GM21786 (cell line): ENCODE measurements around the gene BSND.
"Not testable (repeated sequence)": the region's sequence is repeated elsewhere in the genome, so short reads cannot be mapped to it uniquely, and the experiment has no call there.

Experiments used
- ATAC-seq: cut with Tn5 transposase; IDR thresholded peaks from one replicate; pipeline ENCODE4 v1.9.1; 2021; ENCODE audit not compliant: unreplicated experiment

BSND gene

DNA sequence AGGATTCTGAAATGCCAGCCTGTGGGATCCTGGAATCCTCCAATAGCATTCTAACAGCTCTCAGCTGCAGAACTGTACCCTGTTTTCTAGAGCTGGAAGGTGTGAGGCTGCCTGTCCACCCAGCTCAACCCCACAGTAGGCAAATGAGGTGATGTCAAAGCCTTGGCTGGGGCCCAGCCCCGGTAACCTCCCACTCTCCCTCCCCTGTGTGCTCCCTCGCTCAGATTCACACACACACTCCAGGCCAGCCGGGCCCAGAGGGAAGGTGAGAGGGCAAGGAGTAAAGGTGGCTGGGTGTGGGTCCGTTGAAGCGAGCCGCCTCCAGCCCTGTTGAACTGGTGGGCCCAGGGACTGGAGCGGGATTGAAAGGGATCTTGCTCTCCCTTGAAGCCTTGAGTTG lies at the start of gene BSND:
TSS of gene BSND (plus strand) at position 257 of the 400 bp plus-strand sequence. CDS start 254 bp downstream, outside the sequence.
- ATAC-seq: no peak

DNA sequence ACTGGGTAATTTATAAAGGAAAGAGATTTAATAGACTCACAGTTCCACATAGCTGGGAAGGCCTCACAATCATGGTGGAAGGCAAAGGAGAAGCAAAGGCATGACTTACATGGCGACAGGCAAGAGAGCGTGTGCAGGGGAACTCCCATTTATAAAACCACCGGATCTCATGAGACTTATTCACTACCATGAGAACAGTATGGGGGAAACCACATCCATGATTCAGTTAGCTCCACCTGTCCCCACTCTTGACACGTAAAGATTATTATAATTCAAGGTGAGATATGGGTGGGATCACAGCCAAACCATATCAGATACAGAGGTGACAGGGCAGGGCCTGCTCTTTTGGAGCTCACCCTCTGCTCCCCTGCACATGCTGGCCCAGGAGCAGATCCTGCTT lies 49.7 kb upstream of the BSND start:
- ATAC-seq: no peak

DNA sequence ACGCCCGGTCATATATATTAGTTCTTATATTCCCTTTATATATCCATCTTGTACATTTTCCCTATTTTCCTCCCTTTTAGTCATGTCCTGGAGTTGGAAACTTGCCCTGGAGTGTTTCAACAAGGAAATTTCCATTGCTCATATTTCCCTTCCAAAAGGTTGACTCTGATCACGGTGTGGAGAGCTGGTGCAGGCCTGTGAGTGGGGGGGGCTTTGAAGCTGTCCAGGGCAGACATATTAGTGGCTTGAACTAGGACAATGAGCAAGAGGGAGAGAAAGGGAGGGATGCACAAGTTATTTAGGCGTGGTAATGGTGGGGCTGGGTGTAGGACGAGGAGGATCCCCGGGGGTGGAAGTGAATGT lies 48.7 kb upstream of the BSND start:
- ATAC-seq: no peak

DNA sequence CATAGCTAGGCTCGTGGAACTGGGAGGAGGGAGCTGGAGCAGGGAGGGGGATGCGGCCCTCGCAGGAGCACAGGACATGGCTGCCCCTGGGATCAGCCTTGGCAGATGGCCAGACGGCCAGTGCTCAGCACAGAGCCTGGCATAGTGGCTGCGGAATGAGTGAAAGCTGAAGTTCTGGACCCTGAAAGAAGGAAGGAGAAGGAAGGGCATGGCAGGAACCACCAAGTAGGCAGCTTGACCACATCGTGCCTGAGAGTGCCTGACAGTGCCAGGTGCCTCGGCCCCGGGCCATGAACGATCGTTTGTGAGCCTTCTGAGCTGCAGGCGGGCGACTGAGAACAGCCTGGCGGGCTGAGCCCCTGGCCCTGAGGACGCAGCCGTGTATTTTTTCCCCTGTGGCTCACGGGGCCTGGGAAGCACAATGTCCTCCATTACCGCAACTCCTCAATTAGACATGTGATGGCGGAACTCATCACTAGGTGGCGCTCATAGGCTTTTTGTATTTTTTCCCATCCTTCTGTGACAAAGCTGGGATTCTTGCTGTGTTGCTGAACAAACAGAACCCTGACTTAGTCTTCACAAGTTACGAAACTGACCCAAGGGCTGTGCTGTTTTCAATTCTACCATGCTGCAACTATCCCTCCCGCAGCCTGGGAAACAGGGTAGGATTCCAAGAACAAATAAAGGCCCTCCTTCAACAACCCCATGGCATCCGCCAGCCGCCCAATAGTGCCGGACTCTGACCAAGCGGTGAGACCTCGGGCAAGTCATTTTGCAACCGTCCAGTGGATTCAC lies 48.2 kb upstream of the BSND start:
- peak; percentile 63 for ATAC-seq

DNA sequence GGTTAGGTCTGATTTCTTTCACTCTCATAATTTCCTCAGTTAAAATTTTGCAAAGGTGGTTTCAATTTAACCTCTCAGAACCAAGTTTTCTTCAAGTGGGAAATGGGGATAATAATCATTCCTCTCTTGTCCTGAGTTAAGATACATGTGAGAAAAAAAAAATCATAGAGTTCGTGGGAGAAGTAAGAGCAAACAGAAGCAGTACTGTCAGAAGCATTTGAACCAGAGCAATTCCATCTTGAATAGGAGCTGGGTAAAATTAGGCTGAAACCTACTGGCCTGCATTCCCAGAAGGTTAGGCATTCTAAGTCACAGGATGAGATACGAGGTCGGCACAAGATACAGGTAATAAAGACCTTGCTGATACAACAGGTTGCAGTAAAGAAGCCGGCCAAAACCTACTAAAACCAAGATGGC lies 46.9 kb upstream of the BSND start:
- no peak for ATAC-seq

DNA sequence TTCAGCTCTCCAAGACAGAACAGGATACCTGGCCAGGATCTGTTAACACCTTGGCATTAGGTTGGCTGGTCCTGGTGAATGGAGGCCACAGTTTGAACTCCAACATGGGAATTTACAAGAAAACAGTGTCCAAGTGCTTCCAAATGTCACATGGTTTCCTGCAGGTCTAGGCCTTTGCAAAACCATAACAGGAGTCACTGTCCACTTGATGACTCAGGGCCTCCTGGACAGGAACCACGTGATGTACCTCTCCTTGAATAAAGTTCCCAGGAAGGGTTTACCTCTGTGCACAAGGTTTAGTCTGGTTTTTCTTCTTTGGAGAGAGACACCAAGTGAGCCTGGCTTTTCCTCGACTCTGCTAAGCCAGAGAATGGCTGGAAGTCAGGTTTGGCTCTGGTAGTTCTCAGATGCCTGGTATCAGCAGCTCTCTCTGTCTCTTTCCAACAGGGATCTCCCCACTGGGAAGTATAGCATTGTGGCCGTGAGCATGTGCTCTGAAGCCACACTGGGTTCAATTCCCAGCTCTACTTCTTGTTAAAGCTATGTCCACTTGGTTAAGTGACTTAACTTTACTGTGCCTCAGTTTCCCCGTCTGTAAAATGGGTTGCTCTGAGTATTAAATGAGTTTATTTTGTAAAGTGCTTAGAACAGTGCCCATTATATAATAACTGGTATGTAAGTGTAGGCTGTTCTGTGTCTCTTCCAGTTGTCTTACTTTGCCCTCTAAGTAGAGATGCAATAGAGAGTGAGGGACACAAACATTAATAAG lies 45.6 kb upstream of the BSND start:
- ATAC-seq: no peak

DNA sequence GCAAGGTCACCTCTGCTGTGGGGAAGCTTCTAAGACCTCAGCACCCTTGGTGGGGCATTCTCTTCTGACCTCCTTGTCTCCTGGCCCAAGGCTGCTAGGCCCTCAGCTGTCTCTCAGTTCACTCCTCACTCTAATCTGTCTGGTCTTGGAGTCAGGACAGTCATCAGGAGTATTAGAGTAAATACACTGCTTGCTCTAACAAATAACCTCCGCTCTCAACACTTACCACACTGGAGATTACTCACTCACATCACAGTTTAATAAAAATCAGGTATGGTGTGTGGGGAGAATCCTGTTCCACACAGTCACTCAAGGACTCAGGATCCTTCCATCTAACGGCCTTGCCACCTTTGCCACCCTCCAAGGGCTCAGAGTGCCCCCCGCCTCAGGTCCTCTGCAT lies 44.9 kb upstream of the BSND start:
- ATAC-seq: no peak

DNA sequence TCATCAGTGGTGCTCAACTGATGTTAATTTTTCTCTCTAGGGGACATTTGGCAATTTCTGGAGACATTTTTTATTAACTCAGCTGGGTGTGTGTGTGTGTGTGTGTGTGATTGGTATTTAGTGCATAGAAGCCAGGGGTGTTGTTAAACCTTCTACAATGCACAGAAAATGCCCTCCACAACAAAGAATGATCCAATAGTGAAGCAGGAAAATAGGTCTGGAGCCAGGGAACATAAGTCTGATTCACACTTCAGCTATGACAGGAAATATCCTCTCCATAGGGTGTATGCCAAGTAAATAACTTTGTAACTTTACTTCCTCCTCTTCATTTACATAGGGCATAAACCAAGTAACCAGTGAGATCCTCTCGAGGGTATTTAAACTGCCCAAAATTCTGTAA lies 43.4 kb upstream of the BSND start:
- ATAC-seq: no peak

DNA sequence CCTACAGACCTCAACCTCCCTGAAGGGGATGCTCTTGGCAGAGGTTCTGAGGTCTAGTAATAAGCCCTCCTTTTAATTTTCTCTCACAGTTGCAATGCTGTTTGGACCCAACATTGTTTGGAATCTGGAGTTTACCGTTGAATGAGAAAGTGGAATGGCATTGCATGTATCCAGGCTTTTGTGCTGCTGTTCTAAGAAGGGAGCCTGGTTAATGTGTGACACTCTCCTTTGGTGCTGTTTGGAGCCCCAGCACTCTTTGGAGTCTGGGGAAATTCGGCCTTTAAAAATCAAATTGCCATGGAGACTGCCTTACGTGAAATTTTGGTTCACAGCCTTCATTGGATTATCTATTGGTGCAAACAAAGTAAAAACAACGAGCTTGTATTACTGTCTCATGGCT lies 42.0 kb upstream of the BSND start:
- ATAC-seq: no peak

DNA sequence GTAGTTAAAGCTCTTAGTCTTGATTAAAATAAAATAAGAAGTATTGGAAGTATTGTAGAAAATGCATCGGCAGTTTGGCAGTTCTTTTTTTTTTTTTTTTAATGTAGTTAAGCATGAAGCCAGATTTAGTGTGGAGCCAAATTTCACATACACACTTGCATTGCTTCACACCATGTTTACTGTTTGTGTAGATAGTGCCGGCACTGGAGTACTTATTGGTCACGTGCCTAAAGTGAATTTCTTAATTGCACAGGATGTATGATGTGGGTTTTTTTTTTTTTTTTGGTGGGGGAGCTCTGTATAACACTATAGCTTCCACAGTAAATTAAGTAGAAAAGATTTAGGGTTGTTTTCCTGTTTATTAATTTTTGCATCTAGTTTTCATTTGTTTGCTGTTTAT lies 39.5 kb upstream of the BSND start:
- no peak for ATAC-seq

DNA sequence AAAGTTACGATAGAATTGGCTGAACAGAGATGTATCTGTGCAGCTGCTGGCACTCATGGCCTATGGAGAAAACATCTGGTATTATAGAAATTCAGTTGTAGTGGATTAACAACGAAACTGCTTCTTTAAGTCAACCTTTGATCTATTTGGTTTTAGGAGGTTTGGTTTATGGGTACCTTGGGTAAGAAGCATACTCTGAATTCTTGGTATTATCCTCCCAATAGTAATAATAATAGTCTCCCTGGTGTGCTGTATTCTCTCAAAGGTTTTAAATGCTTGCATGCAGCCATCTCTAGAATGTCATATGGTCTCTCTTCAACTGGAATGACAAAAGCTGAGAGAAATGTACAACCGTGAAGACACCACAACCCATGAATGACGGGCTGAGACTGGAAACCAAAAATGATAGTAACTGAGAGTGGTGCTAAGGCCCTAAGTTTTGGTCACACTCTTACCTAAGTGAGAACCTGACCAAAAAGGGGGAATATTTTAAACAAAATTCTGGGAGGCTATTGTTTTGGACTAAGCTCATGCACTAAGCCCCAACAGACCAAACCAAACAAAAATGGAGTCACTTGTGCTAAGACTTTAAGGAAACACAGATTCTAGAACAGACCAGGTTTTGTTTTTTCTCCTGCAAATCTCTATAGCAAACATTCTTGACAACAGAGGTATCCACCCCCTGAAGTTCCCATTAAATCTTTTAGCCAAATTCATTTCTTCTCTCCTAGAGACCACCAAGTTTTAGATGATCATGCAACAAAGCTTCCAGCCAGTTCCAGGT lies 35.9 kb upstream of the BSND start:
- no peak for ATAC-seq

DNA sequence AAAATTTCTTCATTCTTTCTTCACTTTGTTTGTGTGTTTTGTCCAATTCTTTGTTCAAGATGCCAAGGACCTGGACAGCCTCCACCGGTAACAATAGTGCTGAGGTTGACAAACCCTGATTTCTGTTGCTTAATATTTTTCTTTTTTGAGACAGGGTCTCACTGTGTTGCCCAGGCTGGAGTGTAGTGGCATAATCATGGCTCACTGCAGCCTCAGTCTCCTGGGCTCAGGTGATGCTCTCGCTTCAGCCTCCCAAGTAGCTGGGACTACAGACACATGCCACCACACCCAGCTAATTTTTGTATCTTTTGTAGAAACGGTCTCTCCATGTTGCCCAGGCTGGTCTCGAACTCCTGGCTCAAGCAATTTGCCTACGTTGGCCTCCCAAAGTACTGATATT lies 34.9 kb upstream of the BSND start:
- not testable (repeated sequence) for ATAC-seq

DNA sequence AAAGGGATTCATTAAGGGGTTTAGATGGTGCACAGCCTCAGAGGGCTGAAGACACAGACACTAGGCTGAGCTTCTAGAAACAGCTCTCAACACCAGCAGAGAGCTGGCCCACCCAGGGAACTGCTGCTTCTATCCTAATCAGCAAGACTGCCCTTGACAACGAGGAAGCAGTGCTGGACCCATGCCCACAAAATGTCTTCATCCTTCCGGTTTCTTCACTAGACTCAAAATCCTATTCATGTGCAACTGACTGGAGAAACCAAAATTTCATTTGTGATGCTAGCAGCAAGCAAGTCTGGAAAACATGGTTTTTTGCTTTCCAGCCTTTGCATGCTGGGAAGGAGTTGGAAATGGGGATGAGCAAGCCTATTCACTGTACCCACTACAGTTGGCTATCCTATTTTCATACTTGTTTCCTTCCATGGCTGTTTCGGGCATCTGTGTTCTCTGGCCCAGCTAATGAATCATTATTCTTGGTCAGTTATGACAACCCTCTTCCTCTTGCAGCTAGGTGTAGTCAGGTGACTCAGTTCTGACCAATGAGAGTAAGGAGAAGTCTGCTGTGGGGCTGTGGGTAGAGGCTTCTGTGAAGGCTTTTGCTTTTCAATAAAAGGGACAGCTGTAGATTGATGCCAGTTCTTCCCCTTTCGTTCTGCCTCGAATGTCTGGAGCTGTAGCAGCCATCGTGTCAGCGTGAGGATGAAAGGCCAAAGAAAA lies 33.0 kb upstream of the BSND start:
- ATAC-seq: no peak

DNA sequence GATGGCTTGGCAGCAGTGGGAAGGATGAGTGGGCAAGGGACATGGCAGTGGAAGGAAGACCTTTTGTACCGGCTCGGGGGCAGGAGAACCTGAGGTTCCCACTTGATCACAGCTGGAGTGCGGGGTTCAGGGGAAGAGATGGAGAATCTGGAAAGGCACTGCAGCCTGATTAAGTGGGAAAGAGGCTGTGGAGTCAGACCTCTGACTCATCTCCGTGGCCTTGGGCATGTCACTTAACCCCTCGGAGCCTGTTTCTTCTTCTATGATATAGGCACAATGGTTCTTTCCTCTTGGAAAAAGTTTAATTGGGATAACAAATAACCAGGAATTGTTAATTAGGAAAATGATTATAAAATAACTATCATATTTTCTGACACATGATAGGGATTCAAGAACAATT lies 31.4 kb upstream of the BSND start:
- no peak for ATAC-seq

DNA sequence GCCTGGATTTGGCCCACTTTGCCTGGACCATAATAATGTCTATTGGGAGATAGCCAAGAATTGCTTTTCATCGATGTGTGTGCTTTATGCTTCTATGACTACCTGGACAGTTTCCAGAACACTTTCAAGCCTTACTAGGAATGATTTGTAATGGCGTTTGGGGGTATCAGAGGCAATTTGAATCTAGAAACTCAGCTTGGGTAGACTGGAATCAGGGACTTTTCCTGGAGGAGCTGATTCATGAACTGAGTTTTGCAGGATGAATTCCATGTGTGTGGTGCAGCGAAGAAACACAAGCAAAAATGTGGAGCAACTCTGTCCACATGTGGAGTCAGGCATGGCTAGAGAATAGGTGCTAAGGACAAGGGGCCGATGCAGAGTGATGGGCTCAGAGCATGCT lies 30.2 kb upstream of the BSND start:
- ATAC-seq: no peak

DNA sequence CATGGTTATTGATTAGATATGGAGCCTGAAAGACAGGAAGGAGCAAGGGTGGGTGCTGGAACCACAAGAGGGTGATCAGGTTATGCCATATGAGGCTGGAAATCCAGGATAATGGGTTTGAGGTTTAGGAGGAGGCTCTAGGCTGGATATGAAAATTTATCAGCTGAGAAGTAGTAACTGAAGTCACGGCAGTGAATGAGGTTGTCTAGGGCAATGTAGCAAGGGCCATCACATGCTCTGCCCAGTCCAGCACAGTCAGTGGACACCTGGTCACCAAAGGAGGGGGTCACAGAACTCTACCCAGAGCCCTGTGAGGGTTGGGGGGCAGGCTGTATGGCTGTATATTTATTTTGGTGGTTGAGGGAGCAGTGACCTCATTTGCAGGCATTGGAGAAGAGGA lies 28.9 kb upstream of the BSND start:
- no peak for ATAC-seq

DNA sequence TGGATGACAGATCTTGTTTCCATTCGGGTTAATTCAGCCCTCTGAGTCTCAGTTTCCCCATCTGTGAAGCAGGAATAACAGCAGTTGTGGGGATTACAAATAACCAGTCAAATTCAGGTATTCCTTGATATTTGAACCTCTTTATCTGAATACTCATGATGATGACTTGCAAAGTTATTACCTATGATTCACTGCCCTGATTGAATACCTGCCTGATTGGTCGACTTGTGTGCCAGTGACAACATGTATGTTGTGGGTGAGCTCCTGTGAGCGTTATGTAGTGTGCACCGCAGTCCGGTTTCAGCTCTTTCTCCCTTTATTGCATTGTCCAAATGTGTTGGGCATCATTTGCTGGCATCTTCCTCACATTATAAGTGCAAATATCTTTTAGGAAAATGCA lies 27.8 kb upstream of the BSND start:
- no peak for ATAC-seq

DNA sequence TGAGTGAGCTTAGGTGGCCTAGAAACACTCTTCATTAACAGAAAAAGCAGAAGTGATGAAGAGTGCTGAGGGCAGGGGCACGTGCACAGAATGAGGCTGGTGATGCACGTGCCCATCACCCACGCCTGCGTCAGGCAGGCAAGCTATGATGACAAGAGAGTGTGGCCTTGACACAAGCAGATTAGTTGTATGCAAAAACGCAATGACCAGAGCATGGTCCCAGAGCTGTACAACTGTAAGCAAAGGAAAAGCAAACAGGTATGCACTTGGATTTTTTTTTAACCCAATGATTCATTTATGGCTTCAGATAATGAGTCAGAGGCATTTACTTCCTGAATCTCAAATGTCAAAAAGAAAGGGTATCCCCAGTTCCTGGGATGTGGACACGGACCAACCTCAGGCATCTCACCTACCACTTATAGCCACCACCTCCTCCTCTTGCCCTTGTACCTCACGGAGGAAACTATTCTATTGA lies 27.4 kb upstream of the BSND start:
- peak; percentile 70 for ATAC-seq

DNA sequence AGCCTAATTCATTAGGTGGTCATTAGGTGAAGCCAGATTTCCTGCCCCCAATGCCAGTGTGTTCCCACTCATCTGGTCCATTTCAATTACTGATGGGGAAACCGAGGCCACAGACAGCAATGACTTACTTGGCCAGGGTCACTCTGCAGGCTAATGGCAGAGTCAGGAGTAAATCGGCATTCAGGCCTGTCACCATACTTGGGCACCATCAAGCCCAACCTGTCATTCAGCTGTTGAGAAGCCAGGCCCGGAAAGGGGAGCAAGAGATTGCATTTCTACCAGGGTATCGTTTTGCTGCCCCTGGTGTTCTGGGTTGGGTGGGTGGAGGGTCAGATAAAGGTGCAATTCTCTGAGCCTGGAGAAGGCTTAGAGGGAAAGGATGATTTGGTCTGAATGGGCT lies 26.3 kb upstream of the BSND start:
- ATAC-seq: no peak

DNA sequence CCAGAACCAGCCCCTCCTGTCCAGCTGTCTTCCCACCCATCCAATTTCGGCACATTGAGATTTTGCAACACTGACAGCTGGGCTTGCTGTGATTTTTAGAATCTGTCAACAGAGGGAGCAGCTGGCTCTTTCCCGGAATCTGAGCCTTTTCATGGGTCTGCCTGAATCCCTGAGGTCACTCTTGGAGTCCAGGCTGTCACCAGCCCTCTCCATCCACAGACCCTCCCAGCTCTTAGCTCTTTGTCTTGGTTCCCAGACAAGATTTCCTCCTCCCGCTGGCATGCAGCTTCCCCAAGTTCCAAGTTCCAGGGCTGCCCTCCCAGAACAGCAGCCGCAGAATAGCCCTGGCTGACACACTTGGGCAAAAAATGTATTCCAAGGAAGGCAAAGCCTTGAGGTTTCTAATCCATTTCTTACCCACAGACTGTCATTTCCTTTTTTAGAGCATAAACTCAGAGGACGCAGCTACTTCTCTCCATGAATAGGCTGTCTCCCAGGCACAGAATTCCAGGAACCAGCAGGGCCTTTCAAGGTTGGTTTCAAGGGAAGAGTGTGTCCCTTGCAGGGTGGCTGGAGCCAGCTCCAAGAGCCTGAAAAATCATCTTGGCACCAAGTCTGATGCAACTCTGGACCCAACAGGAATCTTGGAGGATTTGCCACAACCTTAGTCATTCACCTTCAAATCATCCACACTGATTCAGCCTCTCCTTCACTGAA lies 25.4 kb upstream of the BSND start:
- ATAC-seq: no peak
